Measurements from ENCODE around the gene EME1.

DNA sequence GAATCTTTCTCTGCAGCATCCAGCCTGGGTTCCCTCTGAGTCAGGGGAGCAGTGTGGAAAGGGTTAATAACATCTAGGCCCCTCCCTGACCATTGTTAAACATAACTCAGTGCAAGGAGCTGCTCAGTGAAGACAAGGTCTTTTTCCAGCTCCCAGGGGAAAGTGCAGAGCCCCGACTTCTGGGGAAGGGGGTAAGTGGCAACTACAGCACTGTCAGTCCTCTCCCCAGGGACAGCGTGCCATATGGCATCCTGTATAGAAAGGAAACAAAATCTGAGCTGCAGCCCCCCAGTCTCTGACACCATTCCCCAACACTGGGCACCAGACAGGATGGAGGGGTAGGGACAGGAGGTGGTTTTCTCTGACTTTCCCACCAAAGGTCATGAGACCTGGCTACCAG lies 7.9 kb upstream of the EME1 start:
- TF ChIP-seq ZNF274 (IDR thresholded peaks at IDR 0.05; ENCODE audit: low read depth, low read length) (no peak), YY1 (IDR thresholded peaks at IDR 0.05; ENCODE audit: insufficient read depth, insufficient read length) (no peak), SUZ12 (IDR thresholded peaks at IDR 0.05; ENCODE audit: extremely low read depth, insufficient read depth, insufficient read length) (no peak)
